DND-41 (cell line): ENCODE measurements around the gene SMPDL3B.

ENCODE experiments used
- CTCF ChIP-seq: IDR thresholded peaks from 2 replicates; pipeline ENCODE4 v1.5.1; 2012; ENCODE audit warnings: borderline replicate concordance, low read length, moderate library complexity, mild to moderate bottlenecking; ENCODE audit not compliant: poor library complexity, severe bottlenecking; ENCODE audit errors: extremely low read depth
- EZH2 ChIP-seq: IDR thresholded peaks from 3 replicates; pipeline ENCODE4 v1.6.1; 2012; ENCODE audit warnings: borderline replicate concordance, low read depth, mild to moderate bottlenecking, moderate library complexity, low read length, inconsistent platforms; ENCODE audit not compliant: severe bottlenecking

GRCh38 chr1:27968692-27969091 lies 33.9 kb downstream of the SMPDL3B start:
- TF ChIP-seq CTCF (no peak), EZH2 (no peak)
